HG03354 (cell line): Measurements from ENCODE around the gene LTA.

ENCODE experiments used
- ATAC-seq: cut with Tn5 transposase; IDR thresholded peaks from one replicate; pipeline ENCODE4 v1.9.1; 2021; ENCODE audit warnings: mild to moderate bottlenecking; ENCODE audit not compliant: unreplicated experiment, poor library complexity, severe bottlenecking

Gene LTA

GRCh38 chr6:31567531-31568370 lies 4.3 kb upstream of the LTA start:
- no peak for ATAC-seq

GRCh38 chr6:31568537-31568961 lies 3.5 kb upstream of the LTA start:
- ATAC-seq: peak; percentile 74

- no peak for ATAC-seq
Observed at GRCh38 chr6:31569861-31570536, 2.1 kb upstream of the LTA start.

DNA sequence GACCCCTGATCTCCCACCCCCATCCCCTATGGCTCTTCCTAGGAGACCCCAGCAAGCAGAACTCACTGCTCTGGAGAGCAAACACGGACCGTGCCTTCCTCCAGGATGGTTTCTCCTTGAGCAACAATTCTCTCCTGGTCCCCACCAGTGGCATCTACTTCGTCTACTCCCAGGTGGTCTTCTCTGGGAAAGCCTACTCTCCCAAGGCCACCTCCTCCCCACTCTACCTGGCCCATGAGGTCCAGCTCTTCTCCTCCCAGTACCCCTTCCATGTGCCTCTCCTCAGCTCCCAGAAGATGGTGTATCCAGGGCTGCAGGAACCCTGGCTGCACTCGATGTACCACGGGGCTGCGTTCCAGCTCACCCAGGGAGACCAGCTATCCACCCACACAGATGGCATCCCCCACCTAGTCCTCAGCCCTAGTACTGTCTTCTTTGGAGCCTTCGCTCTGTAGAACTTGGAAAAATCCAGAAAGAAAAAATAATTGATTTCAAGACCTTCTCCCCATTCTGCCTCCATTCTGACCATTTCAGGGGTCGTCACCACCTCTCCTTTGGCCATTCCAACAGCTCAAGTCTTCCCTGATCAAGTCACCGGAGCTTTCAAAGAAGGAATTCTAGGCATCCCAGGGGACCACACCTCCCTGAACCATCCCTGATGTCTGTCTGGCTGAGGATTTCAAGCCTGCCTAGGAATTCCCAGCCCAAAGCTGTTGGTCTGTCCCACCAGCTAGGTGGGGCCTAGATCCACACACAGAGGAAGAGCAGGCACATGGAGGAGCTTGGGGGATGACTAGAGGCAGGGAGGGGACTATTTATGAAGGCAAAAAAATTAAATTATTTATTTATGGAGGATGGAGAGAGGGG lies 1.4 kb downstream of the LTA start:
- no peak for ATAC-seq

GRCh38 chr6:31574106-31575061 lies 2.3 kb downstream of the LTA start:
- no peak for ATAC-seq

- no peak for ATAC-seq
Observed at GRCh38 chr6:31575335-31575901, 3.3 kb downstream of the LTA start, which contains the start of gene TNF. Gene TNF (plus strand): TSS chr6:31575565. CDS start chr6:31575742, 177 bp downstream.

- no peak for ATAC-seq
Observed at GRCh38 chr6:31575952-31576685, 4.0 kb downstream of the LTA start.

DNA sequence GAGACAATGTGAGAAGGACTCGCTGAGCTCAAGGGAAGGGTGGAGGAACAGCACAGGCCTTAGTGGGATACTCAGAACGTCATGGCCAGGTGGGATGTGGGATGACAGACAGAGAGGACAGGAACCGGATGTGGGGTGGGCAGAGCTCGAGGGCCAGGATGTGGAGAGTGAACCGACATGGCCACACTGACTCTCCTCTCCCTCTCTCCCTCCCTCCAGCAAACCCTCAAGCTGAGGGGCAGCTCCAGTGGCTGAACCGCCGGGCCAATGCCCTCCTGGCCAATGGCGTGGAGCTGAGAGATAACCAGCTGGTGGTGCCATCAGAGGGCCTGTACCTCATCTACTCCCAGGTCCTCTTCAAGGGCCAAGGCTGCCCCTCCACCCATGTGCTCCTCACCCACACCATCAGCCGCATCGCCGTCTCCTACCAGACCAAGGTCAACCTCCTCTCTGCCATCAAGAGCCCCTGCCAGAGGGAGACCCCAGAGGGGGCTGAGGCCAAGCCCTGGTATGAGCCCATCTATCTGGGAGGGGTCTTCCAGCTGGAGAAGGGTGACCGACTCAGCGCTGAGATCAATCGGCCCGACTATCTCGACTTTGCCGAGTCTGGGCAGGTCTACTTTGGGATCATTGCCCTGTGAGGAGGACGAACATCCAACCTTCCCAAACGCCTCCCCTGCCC lies 4.9 kb downstream of the LTA start:
- no peak for ATAC-seq

GRCh38 chr6:31577579-31577966 lies 5.5 kb downstream of the LTA start:
- no peak for ATAC-seq

GRCh38 chr6:31578184-31579118 lies 6.4 kb downstream of the LTA start:
- no peak for ATAC-seq

- ATAC-seq: no peak
Observed at GRCh38 chr6:31579119-31579505, 7.0 kb downstream of the LTA start.

- ATAC-seq: no peak
Observed at GRCh38 chr6:31579546-31580437, 7.7 kb downstream of the LTA start.

DNA sequence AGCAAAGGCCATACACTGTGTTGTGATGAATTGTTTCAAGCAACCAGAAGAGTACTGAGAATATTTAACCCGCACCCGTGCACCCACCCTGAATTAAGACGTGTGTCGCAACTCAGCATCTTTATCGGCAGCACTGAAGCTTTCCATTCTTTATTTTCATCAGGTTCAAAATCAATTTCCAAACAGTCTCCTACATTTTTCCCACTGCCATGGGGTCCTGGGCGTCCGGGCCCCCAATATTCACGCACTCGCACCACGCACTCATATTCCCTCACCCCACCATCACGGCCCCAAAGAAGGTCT lies 8.3 kb downstream of the LTA start:
- no peak for ATAC-seq

DNA sequence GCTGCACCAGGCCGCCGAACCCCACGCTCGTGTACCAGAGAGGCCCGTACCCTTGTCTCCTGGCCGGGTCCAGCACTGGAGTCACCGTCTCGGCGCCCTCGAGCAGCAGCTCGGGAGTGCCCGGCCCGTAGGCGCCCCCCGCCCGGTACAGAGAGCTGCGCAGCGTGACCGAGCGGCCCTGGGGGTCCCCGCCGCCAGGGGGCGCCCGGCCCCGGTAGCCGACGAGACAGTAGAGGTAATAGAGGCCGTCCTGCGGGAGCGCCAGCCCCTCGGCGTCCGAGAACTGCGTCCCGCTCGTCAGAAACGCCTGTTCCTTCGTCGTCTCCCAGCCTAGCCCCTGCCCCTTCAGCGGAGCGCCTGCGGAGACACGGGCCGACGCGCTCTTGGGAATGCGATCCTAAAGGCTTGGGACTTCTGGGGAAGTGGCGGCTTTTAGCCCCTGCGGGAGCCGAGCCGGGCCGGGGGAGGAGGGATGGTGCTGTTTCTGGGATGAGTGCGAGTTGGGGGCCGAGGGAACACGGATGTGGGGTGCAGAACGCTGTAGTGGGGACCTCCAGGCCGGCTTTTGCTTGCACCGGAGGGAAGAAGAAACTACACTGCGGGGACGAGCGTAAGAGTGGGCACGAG lies 8.8 kb downstream of the LTA start:
- peak; percentile 71 for ATAC-seq

GRCh38 chr6:31581434-31582229 lies 9.5 kb downstream of the LTA start:
- ATAC-seq: no peak
